ENCODE data around the gene SLC25A2. TPM values are rescaled to one million over a fixed set of nuclear protein-coding genes. Genes with fewer than 3 reads are reported as not detected.

Gene SLC25A2
- total and polyA plus RNA-seq, 2 of the 8 experiments (the other 6 are each of a cell fraction or from before 2014, with no cell fraction given), result not detected

DNA sequence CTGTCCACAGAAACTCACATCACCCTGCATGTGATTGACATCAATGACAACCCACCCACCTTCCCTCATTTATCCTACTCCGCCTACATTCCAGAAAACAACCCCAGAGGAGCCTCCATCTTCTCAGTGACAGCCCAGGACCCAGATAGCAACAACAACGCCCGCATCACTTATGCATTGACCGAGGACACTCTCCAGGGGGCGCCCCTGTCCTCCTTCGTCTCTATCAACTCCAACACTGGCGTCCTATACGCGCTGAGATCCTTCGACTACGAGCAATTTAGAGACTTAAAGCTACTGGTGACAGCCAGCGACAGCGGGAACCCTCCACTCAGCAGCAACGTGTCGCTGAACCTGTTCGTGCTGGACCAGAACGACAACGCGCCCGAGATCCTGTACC is 41.5 kb upstream of the SLC25A2 start:
- ChIA-PET CTCF (ENCODE audit: partially characterized antibody) (interaction anchor here (1.3 to 4.8 kb wide), 10 partner anchors 10 to 153 kb away, joined by 4 to 21 read pairs (median 12); partner anchors contain the start of genes PCDHB10, PCDHB14, PCDHB15 and TAF7), POLR2A (ENCODE audit: partially characterized antibody) (no interaction called here)
- no peak overlapping the region for H3K9ac ChIP-seq (replicated peaks in 1 of 4; ENCODE audit: extremely low read depth in 1 of 4, low read depth in 3 of 4, low read length in 3 of 4)
- no peak overlapping the region for H2BK5ac ChIP-seq (ENCODE audit: low read depth, low read length)
- no peaks in the 10 kb centered on the region; a peak in 2 of 8 replicates for H3K36me3 ChIP-seq (ENCODE audit: control insufficient read depth in 2 of 4, insufficient read depth in 4 of 4, low read length in 3 of 4)
- no peak overlapping the region for H2BK12ac ChIP-seq (ENCODE audit: low read depth, low read length)
- no peak overlapping the region for H3K14ac ChIP-seq (ENCODE audit: insufficient read length)
- H3K27ac ChIP-seq (ENCODE audit: low read depth, low read length), result no peak overlapping the region
- no peak overlapping the region for H4K91ac ChIP-seq (replicated peaks; ENCODE audit: insufficient read length, low read length)
- H3K4me3 ChIP-seq (ENCODE audit: extremely low read depth in 1 of 4, insufficient read depth in 2 of 4, low read depth in 3 of 4, low read length in 4 of 4), result no peak overlapping the region
- DNase-seq (ENCODE audit: low read depth in 1 of 2, low spot score in 2 of 2) (no peak), FAIRE-seq (no peak)
- H3K23me2 ChIP-seq (ENCODE audit: low read depth, low read length), result no peaks in the 10 kb centered on the region
- no peaks in the 10 kb centered on the region for H4K20me1 ChIP-seq (replicated peaks in 1 of 2; ENCODE audit: control insufficient read depth in 1 of 2, insufficient read depth in 2 of 2, low read length in 2 of 2)
- no peak overlapping the region for H3K23ac ChIP-seq (ENCODE audit: insufficient read length)
- no peak overlapping the region for H3K18ac ChIP-seq (ENCODE audit: extremely low read depth, low read length)
- H3K9me3 ChIP-seq (ENCODE audit: insufficient read depth in 2 of 2, low read depth in 1 of 2, low read length in 1 of 2), result peaks cover 19 to 28% of the 10 kb centered on the region in 2 experiments; a peak in 3 of 4 replicates
- no peak overlapping the region for H4K8ac ChIP-seq (ENCODE audit: extremely low read depth, insufficient read depth, low read length)
- no peak overlapping the region for H3K4me2 ChIP-seq (ENCODE audit: insufficient read depth in 1 of 2, low read depth in 2 of 2, low read length in 2 of 2)
- no peak overlapping the region for H2BK20ac ChIP-seq (ENCODE audit: low read length)
- H3K79me2 ChIP-seq (ENCODE audit: control insufficient read depth in 1 of 2, insufficient read depth in 2 of 2, low read length in 2 of 2), result no peaks in the 10 kb centered on the region
- TF ChIP-seq, protein P1, sequence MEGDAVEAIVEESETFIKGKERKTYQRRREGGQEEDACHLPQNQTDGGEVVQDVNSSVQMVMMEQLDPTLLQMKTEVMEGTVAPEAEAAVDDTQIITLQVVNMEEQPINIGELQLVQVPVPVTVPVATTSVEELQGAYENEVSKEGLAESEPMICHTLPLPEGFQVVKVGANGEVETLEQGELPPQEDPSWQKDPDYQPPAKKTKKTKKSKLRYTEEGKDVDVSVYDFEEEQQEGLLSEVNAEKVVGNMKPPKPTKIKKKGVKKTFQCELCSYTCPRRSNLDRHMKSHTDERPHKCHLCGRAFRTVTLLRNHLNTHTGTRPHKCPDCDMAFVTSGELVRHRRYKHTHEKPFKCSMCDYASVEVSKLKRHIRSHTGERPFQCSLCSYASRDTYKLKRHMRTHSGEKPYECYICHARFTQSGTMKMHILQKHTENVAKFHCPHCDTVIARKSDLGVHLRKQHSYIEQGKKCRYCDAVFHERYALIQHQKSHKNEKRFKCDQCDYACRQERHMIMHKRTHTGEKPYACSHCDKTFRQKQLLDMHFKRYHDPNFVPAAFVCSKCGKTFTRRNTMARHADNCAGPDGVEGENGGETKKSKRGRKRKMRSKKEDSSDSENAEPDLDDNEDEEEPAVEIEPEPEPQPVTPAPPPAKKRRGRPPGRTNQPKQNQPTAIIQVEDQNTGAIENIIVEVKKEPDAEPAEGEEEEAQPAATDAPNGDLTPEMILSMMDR (IDR thresholded peaks at IDR 0.05; ENCODE audit: control extremely low read depth in 1 of 3, insufficient read depth in 1 of 3, low read depth in 1 of 3, low read length in 3 of 3), result peak in 2 of 3 experiments; percentile 11 to 14; a peak in 2 of 4 replicates
- no peak for TF ChIP-seq POLR2A (IDR thresholded peaks at IDR 0.05; ENCODE audit: control extremely low read depth in 1 of 2, low read depth in 2 of 2, low read length in 2 of 2)
- no peak overlapping the region for H3K4ac ChIP-seq (replicated peaks; ENCODE audit: insufficient read length, low read depth, low read length)
- no peaks in the 10 kb centered on the region for H3K79me1 ChIP-seq (ENCODE audit: low read depth, low read length)
- WGBS, 2 experiments (ENCODE audit: extremely low coverage in 1 of 2, insufficient coverage in 1 of 2, insufficient read length in 1 of 2, insufficient replicate concordance in 2 of 2, low coverage in 1 of 2, low lambda C conversion rate in 2 of 2, missing lambda C conversion rate in 1 of 2), result 86% methylated on average over 11 of the region's 20 CpGs; no CpG with 5 or more reads in 1 of the 2 experiments
- H3K4me1 ChIP-seq (replicated peaks in 1 of 4; ENCODE audit: control insufficient read depth in 3 of 4, insufficient read depth in 4 of 4, low read length in 3 of 4), result peaks cover 0 to 4% (median under 1%) of the 10 kb centered on the region in 4 experiments; a peak in 1 of 7 replicates
- H2AK5ac ChIP-seq (ENCODE audit: low read depth, low read length), result no peak overlapping the region
- H3K27me3 ChIP-seq (replicated peaks in 1 of 4; ENCODE audit: control insufficient read depth in 3 of 4, extremely low read depth in 1 of 4, insufficient read depth in 3 of 4, low read length in 3 of 4), result no peaks in the 10 kb centered on the region
- H4K5ac ChIP-seq (ENCODE audit: insufficient read length, low read depth, low read length), result no peak overlapping the region
- H2BK120ac ChIP-seq (replicated peaks; ENCODE audit: low read depth, low read length), result no peak overlapping the region
- H2BK15ac ChIP-seq (ENCODE audit: low read length), result no peak overlapping the region
- H2AFZ ChIP-seq (ENCODE audit: low read length), result no peak overlapping the region
- H3K56ac ChIP-seq (replicated peaks; ENCODE audit: insufficient read length, low read depth, low read length), result no peak overlapping the region

Data from H1 (cell line).